KMS-11 (cell line): Measurements from ENCODE around the gene LGR5.

ENCODE experiments used
- H2AFZ ChIP-seq: fragments of 200-600 bp; sonication (generic); 2 replicates; pipeline ENCODE4 v1.6.1; 2016; ENCODE audit warnings: antibody characterized with exemption, mixed run types, low read depth
- H3K27ac ChIP-seq: fragments of 200-600 bp; sonication (generic); 2 replicates; pipeline ENCODE4 v1.6.1; 2016; ENCODE audit warnings: mild to moderate bottlenecking, mixed run types
- H3K27me3 ChIP-seq: fragments of 200-600 bp; sonication (generic); 2 replicates; pipeline ENCODE4 v1.6.1; 2017; ENCODE audit warnings: mild to moderate bottlenecking, low read depth, mixed run types, moderate library complexity; ENCODE audit not compliant: insufficient read depth
- H3K36me3 ChIP-seq: fragments of 200-600 bp; sonication (generic); 2 replicates; pipeline ENCODE4 v1.6.1; 2017; ENCODE audit warnings: mild to moderate bottlenecking, mixed run types; ENCODE audit not compliant: insufficient read depth
- H3K4me1 ChIP-seq: fragments of 200-600 bp; sonication (generic); 2 replicates; pipeline ENCODE4 v1.6.1; 2016; ENCODE audit warnings: mild to moderate bottlenecking, low read depth, mixed run types; ENCODE audit not compliant: poor library complexity, severe bottlenecking
- H3K4me2 ChIP-seq: fragments of 200-600 bp; sonication (generic); 2 replicates; pipeline ENCODE4 v1.7.0; 2016; ENCODE audit warnings: mild to moderate bottlenecking, mixed run types
- H3K4me3 ChIP-seq: fragments of 200-600 bp; sonication (generic); IDR thresholded peaks from 2 replicates; pipeline ENCODE4 v1.6.1; 2017; ENCODE audit warnings: low read depth, low read length, mixed read lengths; ENCODE audit not compliant: insufficient read depth
- H3K79me2 ChIP-seq: fragments of 200-600 bp; sonication (generic); 2 replicates; pipeline ENCODE4 v1.6.1; 2016; ENCODE audit warnings: low read depth, mixed run types; ENCODE audit not compliant: insufficient read depth
- H3K9ac ChIP-seq: fragments of 200-600 bp; sonication (generic); 2 replicates; pipeline ENCODE4 v1.6.1; 2016; ENCODE audit warnings: mild to moderate bottlenecking, mixed run types
- H4K20me1 ChIP-seq: fragments of 200-600 bp; sonication (generic); 2 replicates; pipeline ENCODE4 v1.6.1; 2016; ENCODE audit warnings: mild to moderate bottlenecking, mixed run types; ENCODE audit not compliant: insufficient read depth
- TF ChIP-seq, protein P1 (sequence below): fragments of 200-600 bp; sonication (generic); conservative IDR thresholded peaks from 2 replicates; pipeline ENCODE4 v1.6.1; 2017; ENCODE audit warnings: low read depth, mild to moderate bottlenecking, antibody characterized with exemption, low read length, moderate library complexity, mixed read lengths

The LGR5 gene

DNA sequence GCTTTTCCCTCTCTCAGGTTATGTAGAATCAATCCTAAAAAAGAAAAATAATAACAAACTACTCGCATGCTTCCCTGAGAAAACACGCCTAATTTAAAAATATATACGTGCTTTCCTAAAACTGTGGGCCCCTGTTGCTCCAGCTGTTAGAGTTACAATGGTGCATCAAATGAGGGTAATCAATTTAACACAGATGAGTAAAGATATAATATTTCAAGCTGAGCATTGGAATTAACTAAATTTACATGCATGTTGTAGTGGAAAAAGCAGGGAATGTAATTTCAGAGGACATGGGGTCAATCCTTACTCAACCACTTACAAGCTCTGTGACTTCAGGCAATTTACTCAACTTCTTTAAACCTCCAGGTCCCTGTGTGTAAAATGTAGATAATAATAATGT lies 22.4 kb upstream of the LGR5 start:
- H3K36me3 ChIP-seq: no peaks in the 10 kb centered on the region
- H3K4me3 ChIP-seq: no peak overlapping the region
- no peak overlapping the region for H2AFZ ChIP-seq
- H3K27me3 ChIP-seq: no peaks in the 10 kb centered on the region
- no peaks in the 10 kb centered on the region for H3K4me1 ChIP-seq
- no peak overlapping the region for H3K4me2 ChIP-seq
- H4K20me1 ChIP-seq: no peaks in the 10 kb centered on the region
- TF ChIP-seq, protein P1, sequence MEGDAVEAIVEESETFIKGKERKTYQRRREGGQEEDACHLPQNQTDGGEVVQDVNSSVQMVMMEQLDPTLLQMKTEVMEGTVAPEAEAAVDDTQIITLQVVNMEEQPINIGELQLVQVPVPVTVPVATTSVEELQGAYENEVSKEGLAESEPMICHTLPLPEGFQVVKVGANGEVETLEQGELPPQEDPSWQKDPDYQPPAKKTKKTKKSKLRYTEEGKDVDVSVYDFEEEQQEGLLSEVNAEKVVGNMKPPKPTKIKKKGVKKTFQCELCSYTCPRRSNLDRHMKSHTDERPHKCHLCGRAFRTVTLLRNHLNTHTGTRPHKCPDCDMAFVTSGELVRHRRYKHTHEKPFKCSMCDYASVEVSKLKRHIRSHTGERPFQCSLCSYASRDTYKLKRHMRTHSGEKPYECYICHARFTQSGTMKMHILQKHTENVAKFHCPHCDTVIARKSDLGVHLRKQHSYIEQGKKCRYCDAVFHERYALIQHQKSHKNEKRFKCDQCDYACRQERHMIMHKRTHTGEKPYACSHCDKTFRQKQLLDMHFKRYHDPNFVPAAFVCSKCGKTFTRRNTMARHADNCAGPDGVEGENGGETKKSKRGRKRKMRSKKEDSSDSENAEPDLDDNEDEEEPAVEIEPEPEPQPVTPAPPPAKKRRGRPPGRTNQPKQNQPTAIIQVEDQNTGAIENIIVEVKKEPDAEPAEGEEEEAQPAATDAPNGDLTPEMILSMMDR: no peak
- no peak overlapping the region for H3K9ac ChIP-seq
- no peak overlapping the region for H3K27ac ChIP-seq
- no peaks in the 10 kb centered on the region for H3K79me2 ChIP-seq

DNA sequence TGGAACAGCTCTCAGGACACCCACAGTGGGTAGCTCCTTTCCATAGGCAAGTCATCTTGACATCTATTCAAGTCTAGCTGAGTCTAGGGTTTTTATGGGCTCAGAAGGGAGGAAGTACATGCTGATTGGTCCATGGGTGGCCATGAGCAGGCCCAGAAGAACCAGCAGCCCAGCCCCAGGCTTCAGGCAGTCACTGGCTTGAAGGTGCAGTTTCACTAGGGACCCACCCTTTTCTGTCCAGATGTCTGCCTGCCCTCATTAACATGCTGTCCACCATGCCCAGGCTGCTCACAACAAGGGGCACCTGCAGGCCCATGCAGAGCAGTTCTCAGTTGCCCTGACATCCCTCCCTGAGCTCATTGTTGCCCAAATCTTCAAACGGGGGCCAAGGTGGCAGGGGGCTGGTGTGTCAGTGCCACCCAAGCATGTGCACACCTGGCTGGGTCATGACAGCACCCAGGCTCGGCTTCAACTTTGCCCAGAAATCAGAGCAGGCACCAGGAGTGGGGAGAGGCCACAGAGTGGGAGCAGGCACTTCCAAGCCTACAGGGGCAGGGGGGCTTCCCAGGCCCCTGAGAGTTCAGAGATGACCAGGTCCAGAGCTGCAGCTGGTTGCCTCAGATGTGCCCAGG lies 18.7 kb upstream of the LGR5 start:
- H3K4me2 ChIP-seq: no peak overlapping the region
- H3K4me1 ChIP-seq: no peaks in the 10 kb centered on the region

DNA sequence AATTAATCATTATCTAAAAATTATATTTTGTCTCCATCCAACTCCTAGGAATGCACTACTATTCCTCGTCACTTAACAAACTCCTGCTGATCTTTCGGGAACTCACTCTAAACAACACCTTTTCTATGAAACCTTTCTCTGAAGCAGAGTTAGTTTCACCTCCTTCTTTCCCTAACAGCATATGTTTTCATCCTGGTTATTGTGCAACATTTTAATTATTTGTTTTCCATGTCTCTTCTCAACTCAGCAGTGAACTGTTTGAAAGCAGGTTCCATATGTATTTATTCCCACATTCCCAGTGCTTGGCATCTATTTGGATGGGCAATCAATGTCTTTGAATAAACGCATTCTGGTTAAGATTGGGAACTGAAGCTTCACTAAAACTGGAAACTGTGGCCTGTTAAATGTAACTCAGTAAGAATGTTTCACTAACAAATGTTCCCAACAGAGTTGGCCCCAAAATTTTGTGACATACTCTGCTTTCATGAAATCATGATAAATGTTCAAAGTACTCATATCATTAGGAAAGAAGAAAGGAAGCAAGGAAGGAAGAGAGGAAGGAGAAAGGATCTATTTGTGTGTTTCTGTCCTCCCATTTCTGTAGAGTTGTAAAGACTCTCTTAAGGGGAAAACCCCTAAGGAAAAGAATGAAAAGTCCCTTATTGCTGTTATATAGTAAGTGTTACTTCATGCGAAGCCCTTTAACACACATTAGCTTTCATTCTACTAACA lies 13.9 kb upstream of the LGR5 start:
- H3K27ac ChIP-seq: no peak overlapping the region
- H3K79me2 ChIP-seq: no peaks in the 10 kb centered on the region
- no peak overlapping the region for H3K4me2 ChIP-seq
- H3K36me3 ChIP-seq: no peaks in the 10 kb centered on the region
- TF ChIP-seq, protein P1: no peak
- H3K27me3 ChIP-seq: no peaks in the 10 kb centered on the region
- H2AFZ ChIP-seq: no peak overlapping the region
- no peak overlapping the region for H3K9ac ChIP-seq
- no peaks in the 10 kb centered on the region for H4K20me1 ChIP-seq
- H3K4me1 ChIP-seq: no peaks in the 10 kb centered on the region
- no peak overlapping the region for H3K4me3 ChIP-seq

More for the DNA sequence above, 18.7 kb upstream of the LGR5 start:
- no peaks in the 10 kb centered on the region for H3K79me2 ChIP-seq
- no peak overlapping the region for H3K4me3 ChIP-seq
- H3K27ac ChIP-seq: no peak overlapping the region
- no peaks in the 10 kb centered on the region for H3K36me3 ChIP-seq
- no peaks in the 10 kb centered on the region for H4K20me1 ChIP-seq
- TF ChIP-seq, protein P1: no peak
- H3K27me3 ChIP-seq: no peaks in the 10 kb centered on the region
- H2AFZ ChIP-seq: no peak overlapping the region
- H3K9ac ChIP-seq: no peak overlapping the region

DNA sequence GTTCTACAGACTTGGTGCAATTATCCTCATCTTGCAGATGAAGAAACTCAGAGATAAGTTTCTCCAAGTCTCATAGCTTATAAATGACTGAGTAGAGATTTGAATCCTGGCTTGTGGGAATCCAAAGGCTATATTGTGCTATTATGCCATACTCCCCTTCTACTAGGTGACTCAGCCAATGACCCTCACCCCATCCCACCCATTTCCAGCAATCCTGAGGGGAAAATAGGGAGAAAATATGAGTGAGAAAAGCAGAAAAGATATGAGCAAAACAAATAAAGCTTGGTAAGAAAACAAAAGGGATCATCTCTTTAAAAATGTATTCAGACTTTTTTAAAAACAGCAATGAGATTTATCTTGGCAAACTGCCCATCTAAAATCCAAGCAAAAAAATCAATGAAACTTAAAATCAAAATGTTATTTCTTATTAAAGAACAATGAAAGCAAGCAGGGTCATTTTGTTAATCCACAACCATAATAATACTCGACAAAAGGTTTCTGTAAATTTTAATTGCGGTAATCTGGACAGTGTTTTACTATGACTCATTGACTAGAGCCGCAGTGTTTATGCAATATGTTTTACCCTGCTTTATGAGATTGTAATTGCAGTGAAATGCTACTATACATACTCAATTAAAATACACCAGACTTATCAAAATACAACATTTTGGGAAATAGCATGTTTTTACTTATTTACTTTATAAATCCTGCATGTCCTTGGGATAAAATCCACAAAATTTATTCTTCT lies 13.1 kb upstream of the LGR5 start:
- no peaks in the 10 kb centered on the region for H3K36me3 ChIP-seq
- no peak overlapping the region for H3K4me3 ChIP-seq
- H3K79me2 ChIP-seq: no peaks in the 10 kb centered on the region
- H3K9ac ChIP-seq: no peak overlapping the region
- H2AFZ ChIP-seq: no peak overlapping the region
- no peak overlapping the region for H3K27ac ChIP-seq
- TF ChIP-seq, protein P1: no peak
- H3K4me1 ChIP-seq: no peaks in the 10 kb centered on the region
- H3K4me2 ChIP-seq: no peak overlapping the region
- no peaks in the 10 kb centered on the region for H3K27me3 ChIP-seq
- no peaks in the 10 kb centered on the region for H4K20me1 ChIP-seq
